ENCODE results near the gene KCNMA1. TPM values are rescaled to one million over a fixed set of nuclear protein-coding genes. Genes with fewer than 3 reads are reported as not detected.

KCNMA1 gene
- total RNA-seq, 1 experiment from 2014 or later = 0.45 TPM

DNA sequence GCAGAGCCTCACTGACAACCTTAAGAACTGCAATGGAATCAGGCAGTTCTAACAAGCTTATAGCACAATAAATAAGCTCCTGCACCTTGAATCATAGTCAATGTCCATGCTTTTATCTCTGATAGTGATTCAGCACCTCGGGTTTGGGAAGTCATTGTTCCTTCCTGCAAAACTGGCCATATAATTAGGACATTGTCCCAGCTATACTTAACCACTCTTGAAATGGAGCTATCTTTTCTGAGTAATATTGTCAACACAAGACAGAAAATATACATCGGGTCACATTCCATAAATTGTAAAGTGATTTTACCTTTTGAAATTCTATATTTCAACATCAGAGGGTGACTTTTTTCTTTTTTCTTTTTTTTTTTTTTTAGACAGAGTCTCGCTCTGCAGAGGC lies 682.8 kb downstream of the KCNMA1 start:
- DNase-seq = no peak
- TF ChIP-seq, protein P1, sequence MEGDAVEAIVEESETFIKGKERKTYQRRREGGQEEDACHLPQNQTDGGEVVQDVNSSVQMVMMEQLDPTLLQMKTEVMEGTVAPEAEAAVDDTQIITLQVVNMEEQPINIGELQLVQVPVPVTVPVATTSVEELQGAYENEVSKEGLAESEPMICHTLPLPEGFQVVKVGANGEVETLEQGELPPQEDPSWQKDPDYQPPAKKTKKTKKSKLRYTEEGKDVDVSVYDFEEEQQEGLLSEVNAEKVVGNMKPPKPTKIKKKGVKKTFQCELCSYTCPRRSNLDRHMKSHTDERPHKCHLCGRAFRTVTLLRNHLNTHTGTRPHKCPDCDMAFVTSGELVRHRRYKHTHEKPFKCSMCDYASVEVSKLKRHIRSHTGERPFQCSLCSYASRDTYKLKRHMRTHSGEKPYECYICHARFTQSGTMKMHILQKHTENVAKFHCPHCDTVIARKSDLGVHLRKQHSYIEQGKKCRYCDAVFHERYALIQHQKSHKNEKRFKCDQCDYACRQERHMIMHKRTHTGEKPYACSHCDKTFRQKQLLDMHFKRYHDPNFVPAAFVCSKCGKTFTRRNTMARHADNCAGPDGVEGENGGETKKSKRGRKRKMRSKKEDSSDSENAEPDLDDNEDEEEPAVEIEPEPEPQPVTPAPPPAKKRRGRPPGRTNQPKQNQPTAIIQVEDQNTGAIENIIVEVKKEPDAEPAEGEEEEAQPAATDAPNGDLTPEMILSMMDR (IDR thresholded peaks at IDR 0.05; ENCODE audit: unreplicated experiment) = no peak
- Mint-ChIP-seq H3K9me3 (ENCODE audit: low read depth, unreplicated experiment) (no peaks in the 10 kb centered on the region), H3K27ac (ENCODE audit: unreplicated experiment) (no peak overlapping the region), H3K4me3 (ENCODE audit: low read depth, unreplicated experiment) (no peak overlapping the region), H3K4me1 (ENCODE audit: low read depth, unreplicated experiment) (no peaks in the 10 kb centered on the region), H3K36me3 (ENCODE audit: insufficient read depth, unreplicated experiment) (no peaks in the 10 kb centered on the region), H3K27me3 (ENCODE audit: unreplicated experiment) (peaks cover 46% of the 10 kb centered on the region)
- intact Hi-C loops (cut with micrococcal nuclease; ENCODE audit: unreplicated experiment) = no loop called here
- CTCF ChIA-PET = interaction anchor here (0.7 kb wide), 1 partner anchor 1072 kb away, joined by 6 read pairs; no protein-coding TSS in a partner anchor
- no TSS peak for BruUV-seq (replicated peaks)

DNA sequence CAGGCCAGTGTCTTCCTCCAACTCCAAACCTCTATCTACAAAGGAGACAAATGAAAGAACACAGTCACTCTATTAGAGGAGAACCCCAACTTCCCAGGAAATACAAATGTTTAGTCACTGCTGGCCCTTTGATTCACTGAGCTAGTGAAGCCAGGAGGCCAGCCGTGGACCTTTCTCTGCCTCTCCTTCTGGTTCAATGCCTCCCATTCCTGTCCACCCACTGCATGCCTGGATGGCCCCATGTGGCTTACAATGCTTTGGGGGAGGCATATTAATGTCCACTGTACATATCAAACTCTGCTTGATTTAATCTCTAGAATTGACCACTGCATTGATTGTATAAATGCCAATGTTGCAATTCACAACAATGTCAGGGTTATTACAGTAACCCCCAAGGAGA lies 687.3 kb downstream of the KCNMA1 start:
- intact Hi-C loops (cut with micrococcal nuclease; ENCODE audit: unreplicated experiment) = no loop called here
- peaks cover 85% of the 10 kb centered on the region for H3K27me3 Mint-ChIP-seq (ENCODE audit: unreplicated experiment)
- TF ChIP-seq, protein P1 (IDR thresholded peaks at IDR 0.05; ENCODE audit: unreplicated experiment) = no peak

DNA sequence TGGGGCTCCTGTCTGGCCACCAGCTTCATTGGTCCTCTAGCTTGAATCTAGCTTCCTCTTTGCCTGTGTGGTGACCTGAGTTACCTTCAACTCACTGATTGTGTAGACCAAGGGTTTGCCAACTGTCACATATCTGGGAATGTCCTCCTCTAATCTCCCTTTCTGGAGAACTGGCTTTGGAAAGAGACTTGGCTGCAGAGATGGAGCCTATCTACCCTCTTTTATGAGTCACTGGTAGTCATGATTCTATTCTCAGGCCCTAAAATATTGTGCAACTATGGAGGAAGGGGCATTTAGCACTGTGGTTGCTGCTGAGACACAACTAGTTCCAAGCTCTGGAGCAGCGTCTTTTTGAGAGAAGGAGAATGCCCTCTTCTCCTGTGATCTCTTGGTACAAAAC lies 691.3 kb downstream of the KCNMA1 start:
- TF ChIP-seq, protein P1 (IDR thresholded peaks at IDR 0.05; ENCODE audit: unreplicated experiment) = no peak
- Mint-ChIP-seq H3K27me3 (ENCODE audit: unreplicated experiment) (peaks cover 71% of the 10 kb centered on the region), H3K27ac (ENCODE audit: unreplicated experiment) (no peak overlapping the region), H3K36me3 (ENCODE audit: insufficient read depth, unreplicated experiment) (no peaks in the 10 kb centered on the region), H3K4me1 (ENCODE audit: low read depth, unreplicated experiment) (no peaks in the 10 kb centered on the region), H3K4me3 (ENCODE audit: low read depth, unreplicated experiment) (no peak overlapping the region), H3K9me3 (ENCODE audit: low read depth, unreplicated experiment) (no peaks in the 10 kb centered on the region)
- BruUV-seq (replicated peaks) = no TSS peak
- no peak for DNase-seq
- CTCF ChIA-PET = interaction anchor here (0.6 kb wide), 1 partner anchor 24 kb away, joined by 3 read pairs; no protein-coding TSS in a partner anchor
- intact Hi-C loops (cut with micrococcal nuclease; ENCODE audit: unreplicated experiment) = no loop called here

More for the DNA sequence above, 687.3 kb downstream of the KCNMA1 start:
- DNase-seq = no peak
- no TSS peak for BruUV-seq (replicated peaks)
- Mint-ChIP-seq H3K27ac (ENCODE audit: unreplicated experiment) (no peak overlapping the region), H3K4me3 (ENCODE audit: low read depth, unreplicated experiment) (no peak overlapping the region), H3K9me3 (ENCODE audit: low read depth, unreplicated experiment) (no peaks in the 10 kb centered on the region), H3K4me1 (ENCODE audit: low read depth, unreplicated experiment) (no peaks in the 10 kb centered on the region), H3K36me3 (ENCODE audit: insufficient read depth, unreplicated experiment) (no peaks in the 10 kb centered on the region)
- CTCF ChIA-PET = no interaction called here

DNA sequence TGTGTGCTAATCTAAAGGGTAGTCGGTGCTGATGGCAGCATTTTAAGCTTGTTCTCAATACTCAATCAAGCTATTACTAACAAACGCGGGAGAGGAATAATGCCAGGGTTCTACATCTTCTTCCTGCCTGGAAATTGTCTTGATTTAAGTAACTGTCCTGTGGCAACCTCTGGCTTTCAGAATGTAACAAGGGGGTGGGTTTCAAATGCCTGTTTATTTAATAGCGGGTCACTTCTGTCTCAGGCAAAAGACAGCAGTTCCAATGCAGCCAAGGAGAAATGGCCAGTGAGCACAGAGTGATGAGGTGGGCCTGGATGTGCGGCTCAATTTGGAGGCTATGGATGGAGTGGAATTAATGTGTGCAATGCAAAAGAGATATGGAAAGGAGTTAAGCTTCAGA lies 692.4 kb downstream of the KCNMA1 start:
- no peaks in the 10 kb centered on the region for H3K36me3 Mint-ChIP-seq (ENCODE audit: insufficient read depth, unreplicated experiment)
- no peak for DNase-seq
- TF ChIP-seq, protein P1 (IDR thresholded peaks at IDR 0.05; ENCODE audit: unreplicated experiment) = no peak
- intact Hi-C loops (cut with micrococcal nuclease; ENCODE audit: unreplicated experiment) = no loop called here
- H3K27ac Mint-ChIP-seq (ENCODE audit: unreplicated experiment) = no peak overlapping the region
- BruUV-seq (replicated peaks) = no TSS peak
- peaks cover 75% of the 10 kb centered on the region for H3K27me3 Mint-ChIP-seq (ENCODE audit: unreplicated experiment)
- no peaks in the 10 kb centered on the region for H3K4me1 Mint-ChIP-seq (ENCODE audit: low read depth, unreplicated experiment)
- CTCF ChIA-PET = interaction anchor here (1.1 kb wide), 1 partner anchor 1412 kb away, joined by 3 read pairs; no protein-coding TSS in a partner anchor
- H3K9me3 Mint-ChIP-seq (ENCODE audit: low read depth, unreplicated experiment) = no peaks in the 10 kb centered on the region
- no peak overlapping the region for H3K4me3 Mint-ChIP-seq (ENCODE audit: low read depth, unreplicated experiment)
